Esophagus muscularis mucosa (tissue), 4 donors: ENCODE data around the gene CERKL. TPM values are rescaled to one million over a fixed set of nuclear protein-coding genes. Genes with fewer than 3 reads are reported as not detected.

Experiments
- DNase-seq: peaks from one replicate; pipeline ENCODE4 v3.0.0-alpha.2; 2017; ENCODE audit errors: extremely low spot score
- H3K27ac ChIP-seq, 4 donors: fragments of 200-600 bp; sonication (generic); replicated peaks in 1 of 4; 1 replicate in 3 of 4; 2 replicates in 1 of 4; pipeline ENCODE4 v1.5.1; 2016 to 2019; ENCODE audit warnings: mild to moderate bottlenecking in 1 of 4
- H3K27me3 ChIP-seq, 4 donors: fragments of 200-600 bp; sonication (generic); one replicate each; pipeline versions ENCODE4 v1.5.1 to v1.6.0; 2016 to 2019
- H3K36me3 ChIP-seq, 4 donors: fragments of 200-600 bp; sonication (generic); one replicate each; pipeline ENCODE4 v1.5.1; 2016 to 2019
- H3K4me1 ChIP-seq, 4 donors: fragments of 200-600 bp; sonication (generic); one replicate each; pipeline ENCODE4 v1.5.1; 2016 to 2019
- H3K4me3 ChIP-seq, 4 donors: fragments of 200-600 bp; sonication (generic); 1 replicate in 2 of 4; 2 replicates in 2 of 4; pipeline ENCODE4 v1.5.1; 2016 to 2019; ENCODE audit warnings: mild to moderate bottlenecking in 4 of 4, moderate library complexity in 1 of 4
- H3K9me3 ChIP-seq, 4 donors: fragments of 200-600 bp; sonication (generic); 1 replicate in 3 of 4; 2 replicates in 1 of 4; pipeline ENCODE4 v1.5.1; 2016 to 2019
- CTCF ChIP-seq, 3 experiments: fragments of 200-600 bp in 2 of 3; fragments of 450-650 bp in 1 of 3; sonication (generic) in 2 of 3; IDR thresholded peaks; one replicate each; pipeline ENCODE4 v1.5.1; 2017 to 2019; ENCODE audit warnings: antibody characterized with exemption in 3 of 3, mild to moderate bottlenecking in 2 of 3, moderate library complexity in 1 of 3
- EP300 ChIP-seq: sonication (generic); formaldehyde crosslinking; IDR thresholded peaks from one replicate; pipeline ENCODE4 v1.6.1; 2017; ENCODE audit warnings: antibody characterized with exemption
- POLR2A ChIP-seq: fragments of 450-650 bp; IDR thresholded peaks from one replicate; pipeline ENCODE4 v1.6.1; 2017; ENCODE audit warnings: antibody characterized with exemption, moderate library complexity, mild to moderate bottlenecking, low read depth
- POLR2AphosphoS5 ChIP-seq, 2 donors: sonication (generic); formaldehyde crosslinking; IDR thresholded peaks; one replicate each; pipeline ENCODE4 v1.6.1; 2017; ENCODE audit warnings: antibody characterized with exemption in 2 of 2
- WGBS: methylation state at CpG from one replicate; pipeline ENCODE4 v1.1.5; 2018; 5-methylcytosine and 5-hydroxymethylcytosine counted together
- intact Hi-C: fragments of 100-400 bp; cut with DNase I; formaldehyde crosslinking; loops from one replicate; pipeline ENCODE4 v1.15.1; 2023
- total RNA-seq, 4 donors: library from RNA; depleted of rRNA; stranded (reverse); fragments of >200 nt; gene quantifications; one replicate each; pipeline versions ENCODE4 v1.1.0 to v1.2.1, GENCODE V29; 2016

The CERKL gene
- total RNA-seq, 4 donors from 2014 or later, result 0.17 to 0.19 TPM; not detected in 2

- Histone ChIP-seq H3K27ac (no peak overlapping the region), H3K27me3 (peaks cover 0 to 3% (median 0%) of the 10 kb centered on the region in 4 donors), H3K9me3 (no peaks in the 10 kb centered on the region), H3K36me3 (no peaks in the 10 kb centered on the region), H3K4me3 (no peak overlapping the region), H3K4me1 (peaks cover 2 to 21% (median 14%) of the 10 kb centered on the region in 4 donors)
- no peak for DNase-seq
- no peak for TF ChIP-seq EP300
- WGBS, result 71% methylated on average over 3 of the region's 3 CpGs
- intact Hi-C loops, result no loop called here
These were observed 141.2 kb downstream of the CERKL start for GRCh38 chr2:181515719-181516118.

- 92% methylated on average over 4 of the region's 4 CpGs for WGBS
- H3K9me3 ChIP-seq, result no peaks in the 10 kb centered on the region
- H3K4me1 ChIP-seq, result no peaks in the 10 kb centered on the region
- no peaks in the 10 kb centered on the region for H3K36me3 ChIP-seq
- TF ChIP-seq EP300 (no peak), POLR2AphosphoS5 (IDR thresholded peaks at IDR 0.05) (no peak), POLR2A (no peak), CTCF (IDR thresholded peaks at IDR 0.05) (no peak)
- H3K4me3 ChIP-seq, result no peak overlapping the region
- H3K27ac ChIP-seq, result no peak overlapping the region
- intact Hi-C loops, result no loop called here
- no peaks in the 10 kb centered on the region for H3K27me3 ChIP-seq
- DNase-seq, result no peak
These were observed 156.7 kb downstream of the CERKL start for GRCh38 chr2:181500201-181500600.

GRCh38 chr2:181499231-181499630 lies 157.7 kb downstream of the CERKL start:
- no peak overlapping the region for H3K27ac ChIP-seq
- H3K36me3 ChIP-seq, result no peaks in the 10 kb centered on the region
- no peak overlapping the region for H3K4me3 ChIP-seq
- intact Hi-C loops, result no loop called here
- no peaks in the 10 kb centered on the region for H3K27me3 ChIP-seq
- DNase-seq, result no peak
- 73% methylated on average over 4 of the region's 4 CpGs for WGBS
- H3K4me1 ChIP-seq, result no peaks in the 10 kb centered on the region
- H3K9me3 ChIP-seq, result no peaks in the 10 kb centered on the region
- no peak for TF ChIP-seq POLR2A
- no peak for TF ChIP-seq CTCF (IDR thresholded peaks at IDR 0.05)
- TF ChIP-seq POLR2AphosphoS5 (IDR thresholded peaks at IDR 0.05), result no peak
- no peak for TF ChIP-seq EP300

Other genes starting within 250 kb of the CERKL start
- gene ITGA4, start 199.7 kb downstream of the CERKL start, total RNA-seq, result 1 to 10 TPM; 2.2 to 8.4 (median 3.5) TPM
- gene NEUROD1, start 23.4 kb upstream of the CERKL start, total RNA-seq, result not detected
- gene ITPRID2, start 234.6 kb upstream of the CERKL start, total RNA-seq, result 100 to 1,000 TPM in 3 of 4 donors, 10 to 100 TPM in 1; 98.6 to 113 (median 103) TPM